ENCODE measurements around the gene ABCA7. TPM values are rescaled to one million over a fixed set of nuclear protein-coding genes. Genes with fewer than 3 reads are reported as not detected.

Gene ABCA7
- total RNA-seq, 1 donor from 2014 or later, result 16.7 TPM

- no peak overlapping the region for H3K4me3 Mint-ChIP-seq (ENCODE audit: unreplicated experiment)
- peaks cover 3% of the 10 kb centered on the region for H3K36me3 Mint-ChIP-seq (ENCODE audit: unreplicated experiment)
- no peak for TF ChIP-seq CTCF (IDR thresholded peaks at IDR 0.05)
- DNase-seq (ENCODE audit: extremely low spot score, unreplicated experiment), result no peak
- no peak overlapping the region for H3K27ac Mint-ChIP-seq (ENCODE audit: unreplicated experiment)
- no peaks in the 10 kb centered on the region for H3K27me3 Mint-ChIP-seq (ENCODE audit: unreplicated experiment)
- H3K9me3 Mint-ChIP-seq (ENCODE audit: unreplicated experiment), result no peaks in the 10 kb centered on the region
- peaks cover 26% of the 10 kb centered on the region for H3K4me1 Mint-ChIP-seq (ENCODE audit: unreplicated experiment)
Measured at GRCh38 chr19:1108291-1109031, 68.6 kb downstream of the ABCA7 start.

GRCh38 chr19:1109032-1109551, 69.2 kb downstream of the ABCA7 start:
- TF ChIP-seq CTCF (IDR thresholded peaks at IDR 0.05), result no peak
- H3K9me3 Mint-ChIP-seq (ENCODE audit: unreplicated experiment), result no peaks in the 10 kb centered on the region
- H3K4me3 Mint-ChIP-seq (ENCODE audit: unreplicated experiment), result no peak overlapping the region
- peaks cover 3% of the 10 kb centered on the region for H3K36me3 Mint-ChIP-seq (ENCODE audit: unreplicated experiment)
- DNase-seq (ENCODE audit: extremely low spot score, unreplicated experiment), result no peak
- peaks cover 29% of the 10 kb centered on the region for H3K4me1 Mint-ChIP-seq (ENCODE audit: unreplicated experiment)
- H3K27me3 Mint-ChIP-seq (ENCODE audit: unreplicated experiment), result no peaks in the 10 kb centered on the region
- no peak overlapping the region for H3K27ac Mint-ChIP-seq (ENCODE audit: unreplicated experiment)

- Mint-ChIP-seq H3K4me1 (ENCODE audit: unreplicated experiment) (peaks cover 28% of the 10 kb centered on the region), H3K36me3 (ENCODE audit: unreplicated experiment) (peaks cover 3% of the 10 kb centered on the region), H3K9me3 (ENCODE audit: unreplicated experiment) (no peaks in the 10 kb centered on the region), H3K4me3 (ENCODE audit: unreplicated experiment) (no peak overlapping the region), H3K27ac (ENCODE audit: unreplicated experiment) (no peak overlapping the region), H3K27me3 (ENCODE audit: unreplicated experiment) (no peaks in the 10 kb centered on the region)
- no peak for TF ChIP-seq CTCF (IDR thresholded peaks at IDR 0.05)
- no peak for DNase-seq (ENCODE audit: extremely low spot score, unreplicated experiment)
Measured at GRCh38 chr19:1109697-1110671, 70.1 kb downstream of the ABCA7 start.

- no peaks in the 10 kb centered on the region for H3K9me3 Mint-ChIP-seq (ENCODE audit: unreplicated experiment)
- DNase-seq (ENCODE audit: extremely low spot score, unreplicated experiment), result no peak
Measured at GRCh38 chr19:1110809-1111640, 71.1 kb downstream of the ABCA7 start.

More at GRCh38 chr19:1110809-1111640, 71.1 kb downstream of the ABCA7 start:
- Mint-ChIP-seq H3K36me3 (ENCODE audit: unreplicated experiment) (peaks cover 3% of the 10 kb centered on the region), H3K27me3 (ENCODE audit: unreplicated experiment) (no peaks in the 10 kb centered on the region), H3K4me3 (ENCODE audit: unreplicated experiment) (no peak overlapping the region), H3K4me1 (ENCODE audit: unreplicated experiment) (peaks cover 21% of the 10 kb centered on the region), H3K27ac (ENCODE audit: unreplicated experiment) (no peak overlapping the region)
- TF ChIP-seq CTCF (IDR thresholded peaks at IDR 0.05), result no peak
